Tibial artery (tissue), 4 donors: ENCODE results near the gene USP10.

ENCODE experiments used
- DNase-seq, 2 donors: peaks; one replicate each; pipeline ENCODE4 v3.0.0-alpha.2; 2019
- H3K27ac ChIP-seq, 2 donors: fragments of 200-600 bp; sonication (generic) in 1 of 2; 1 replicate in 1 of 2; 2 replicates in 1 of 2; pipeline ENCODE4 v1.5.1; 2018 to 2019; ENCODE audit warnings: mild to moderate bottlenecking in 1 of 2
- H3K27me3 ChIP-seq, 2 donors: fragments of 200-600 bp; sonication (generic) in 1 of 2; one replicate each; pipeline versions ENCODE4 v1.5.1 to v1.6.0; 2016 to 2019
- H3K36me3 ChIP-seq, 3 donors: fragments of 200-600 bp; sonication (generic) in 2 of 3; one replicate each; pipeline ENCODE4 v1.5.1; 2016 to 2019; ENCODE audit warnings: mild to moderate bottlenecking in 2 of 3
- H3K4me1 ChIP-seq, 4 donors: fragments of 200-600 bp; sonication (generic) in 2 of 4; 1 replicate in 3 of 4; 2 replicates in 1 of 4; pipeline ENCODE4 v1.5.1; 2016 to 2019
- H3K4me3 ChIP-seq, 2 donors: fragments of 200-600 bp; sonication (generic) in 1 of 2; 1 replicate in 1 of 2; 2 replicates in 1 of 2; pipeline ENCODE4 v1.5.1; 2018 to 2019; ENCODE audit warnings: mild to moderate bottlenecking in 2 of 2
- H3K9me3 ChIP-seq, 3 donors: fragments of 200-600 bp; sonication (generic) in 1 of 3; one replicate each; pipeline ENCODE4 v1.5.1; 2016 to 2019
- intact Hi-C: fragments of 100-400 bp; cut with DNase I; formaldehyde crosslinking; loops from one replicate; pipeline ENCODE4 v1.15.0; 2023; ENCODE audit warnings: low total_unique reads
- TF ChIP-seq, protein P1 (sequence below), 2 experiments: fragments of 200-600 bp in 1 of 2; fragments of 450-650 bp in 1 of 2; IDR thresholded peaks; one replicate each; pipeline ENCODE4 v1.5.1; 2017 to 2019; ENCODE audit warnings: antibody characterized with exemption in 2 of 2, mild to moderate bottlenecking in 1 of 2, moderate library complexity in 1 of 2

USP10 gene

GRCh38 chr16:84775262-84775810 lies 75.5 kb downstream of the USP10 start:
- Histone ChIP-seq H3K4me3 (no peak overlapping the region), H3K27me3 (no peaks in the 10 kb centered on the region), H3K4me1 (no peaks in the 10 kb centered on the region), H3K36me3 (peaks cover 32 to 94% (median 79%) of the 10 kb centered on the region in 3 donors), H3K9me3 (no peaks in the 10 kb centered on the region), H3K27ac (peak overlapping the region in 1 of 2 donors; percentile 17)
- intact Hi-C loops, result no loop called here
- DNase-seq, result no peak
- TF ChIP-seq, protein P1, sequence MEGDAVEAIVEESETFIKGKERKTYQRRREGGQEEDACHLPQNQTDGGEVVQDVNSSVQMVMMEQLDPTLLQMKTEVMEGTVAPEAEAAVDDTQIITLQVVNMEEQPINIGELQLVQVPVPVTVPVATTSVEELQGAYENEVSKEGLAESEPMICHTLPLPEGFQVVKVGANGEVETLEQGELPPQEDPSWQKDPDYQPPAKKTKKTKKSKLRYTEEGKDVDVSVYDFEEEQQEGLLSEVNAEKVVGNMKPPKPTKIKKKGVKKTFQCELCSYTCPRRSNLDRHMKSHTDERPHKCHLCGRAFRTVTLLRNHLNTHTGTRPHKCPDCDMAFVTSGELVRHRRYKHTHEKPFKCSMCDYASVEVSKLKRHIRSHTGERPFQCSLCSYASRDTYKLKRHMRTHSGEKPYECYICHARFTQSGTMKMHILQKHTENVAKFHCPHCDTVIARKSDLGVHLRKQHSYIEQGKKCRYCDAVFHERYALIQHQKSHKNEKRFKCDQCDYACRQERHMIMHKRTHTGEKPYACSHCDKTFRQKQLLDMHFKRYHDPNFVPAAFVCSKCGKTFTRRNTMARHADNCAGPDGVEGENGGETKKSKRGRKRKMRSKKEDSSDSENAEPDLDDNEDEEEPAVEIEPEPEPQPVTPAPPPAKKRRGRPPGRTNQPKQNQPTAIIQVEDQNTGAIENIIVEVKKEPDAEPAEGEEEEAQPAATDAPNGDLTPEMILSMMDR (IDR thresholded peaks at IDR 0.05), result no peak

DNA sequence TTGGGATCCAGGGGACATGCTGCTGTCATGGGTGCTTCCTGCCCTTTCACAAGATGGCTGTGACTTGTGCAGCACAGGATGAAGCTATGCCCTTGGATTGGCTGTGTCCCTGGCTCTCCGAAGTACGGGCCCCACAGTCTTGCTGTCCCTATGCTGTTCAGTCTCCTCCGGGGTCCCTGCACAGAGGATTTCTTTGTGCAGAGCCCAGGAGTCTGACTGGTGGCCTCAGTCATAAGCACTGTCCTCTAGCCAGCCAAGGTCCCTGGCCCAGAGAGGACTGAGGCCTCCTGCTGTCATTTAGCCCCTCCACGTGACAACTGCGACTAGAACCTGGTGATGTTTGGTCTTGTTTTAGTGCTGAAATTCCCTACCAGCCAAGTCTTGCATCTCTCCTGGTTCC lies 77.6 kb downstream of the USP10 start:
- Histone ChIP-seq H3K27me3 (no peaks in the 10 kb centered on the region), H3K9me3 (no peaks in the 10 kb centered on the region), H3K4me3 (no peak overlapping the region), H3K27ac (no peak overlapping the region), H3K4me1 (no peaks in the 10 kb centered on the region), H3K36me3 (peaks cover 30 to 79% (median 74%) of the 10 kb centered on the region in 3 donors)
- DNase-seq, result no peak
- TF ChIP-seq, protein P1 (IDR thresholded peaks at IDR 0.05), result no peak
- intact Hi-C loops, result no loop called here

GRCh38 chr16:84778720-84779119 lies 78.9 kb downstream of the USP10 start:
- peaks cover 19 to 66% (median 62%) of the 10 kb centered on the region in 3 donors for H3K36me3 ChIP-seq
- H3K4me1 ChIP-seq, result no peaks in the 10 kb centered on the region
- H3K4me3 ChIP-seq, result no peak overlapping the region
- H3K27me3 ChIP-seq, result no peaks in the 10 kb centered on the region
- H3K9me3 ChIP-seq, result no peaks in the 10 kb centered on the region
- TF ChIP-seq, protein P1 (IDR thresholded peaks at IDR 0.05), result no peak
- intact Hi-C loops, result no loop called here
- H3K27ac ChIP-seq, result no peak overlapping the region
- no peak for DNase-seq

DNA sequence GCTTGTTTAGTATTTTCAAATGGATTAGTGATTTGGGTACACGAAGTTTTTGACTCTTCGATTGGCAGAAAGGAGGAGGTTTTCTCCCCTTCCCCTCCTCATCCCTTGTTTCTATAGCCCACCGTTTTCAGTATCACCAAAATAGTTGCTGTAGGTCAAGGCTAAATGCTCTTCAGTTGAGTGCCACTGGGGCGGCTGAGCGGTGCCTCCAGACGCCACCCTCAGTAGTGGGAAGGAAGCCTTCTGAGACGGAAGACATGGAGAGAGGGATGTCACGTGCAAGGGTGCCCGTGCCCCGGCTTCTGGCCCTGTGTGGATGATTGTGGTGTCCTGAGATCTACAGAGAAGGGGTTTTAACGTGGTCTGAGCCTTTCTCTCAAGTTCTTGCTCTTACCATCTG lies 80.3 kb downstream of the USP10 start:
- Histone ChIP-seq H3K36me3 (peaks cover 19 to 53% (median 49%) of the 10 kb centered on the region in 3 donors), H3K27ac (no peak overlapping the region), H3K4me3 (no peak overlapping the region), H3K4me1 (no peaks in the 10 kb centered on the region), H3K9me3 (no peaks in the 10 kb centered on the region), H3K27me3 (no peaks in the 10 kb centered on the region)
- DNase-seq, result no peak
- TF ChIP-seq, protein P1 (IDR thresholded peaks at IDR 0.05), result no peak
- intact Hi-C loops, result no loop called here

GRCh38 chr16:84780544-84781376 lies 81.0 kb downstream of the USP10 start:
- DNase-seq, result no peak
- H3K4me3 ChIP-seq, result no peak overlapping the region
- H3K4me1 ChIP-seq, result peaks cover 0 to 5% (median 2%) of the 10 kb centered on the region in 4 donors
- TF ChIP-seq, protein P1 (IDR thresholded peaks at IDR 0.05), result no peak
- no peaks in the 10 kb centered on the region for H3K27me3 ChIP-seq
- intact Hi-C loops, result no loop called here
- H3K27ac ChIP-seq, result no peak overlapping the region
- H3K9me3 ChIP-seq, result no peaks in the 10 kb centered on the region
- H3K36me3 ChIP-seq, result peaks cover 19 to 46% (median 42%) of the 10 kb centered on the region in 3 donors
